Measurements from ENCODE around the gene TUT7.
"Not testable (repeated sequence)": the region's sequence is repeated elsewhere in the genome, so short reads cannot be mapped to it uniquely, and the experiment has no call there.

Gene TUT7

DNA sequence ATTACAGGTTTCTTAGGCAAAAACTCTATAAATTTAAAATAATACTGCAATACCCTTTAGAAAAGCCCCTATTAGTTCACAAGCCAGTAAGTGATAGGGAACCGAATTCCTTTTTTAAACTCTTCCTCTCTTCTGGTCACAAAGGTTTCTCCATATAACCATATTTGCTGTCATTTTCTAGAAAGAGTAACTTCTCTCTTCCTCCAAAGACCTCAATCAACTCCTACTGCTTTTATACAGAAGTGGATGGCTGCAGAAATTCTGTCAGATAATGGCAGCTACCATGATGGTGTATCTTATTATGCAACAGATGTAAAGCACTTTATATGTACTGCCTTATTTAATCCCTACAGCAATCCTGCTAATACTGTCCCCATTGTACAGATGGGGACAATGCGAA, 6.2 kb downstream of the TUT7 start:
- no peak for DNase-seq (ENCODE audit: low read depth in 2 of 2)

DNA sequence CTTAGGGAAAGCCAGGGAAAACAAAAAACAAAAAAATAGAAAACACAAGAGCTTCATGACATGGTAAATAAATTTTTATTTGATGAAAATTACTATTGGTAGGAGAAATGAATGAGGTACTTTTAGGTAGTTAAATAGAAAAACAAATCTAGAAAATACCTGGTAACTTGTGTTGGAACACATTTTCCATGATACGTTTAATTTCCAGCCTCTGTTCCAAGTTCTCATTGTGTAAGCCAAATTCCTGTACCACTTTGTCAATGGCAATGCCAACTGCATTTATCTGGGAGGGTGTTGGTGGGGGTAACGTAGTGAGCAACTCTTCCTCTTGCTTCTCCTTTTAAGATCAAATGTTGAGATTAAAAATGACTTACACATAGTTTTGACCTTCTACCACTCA, 9.4 kb downstream of the TUT7 start:
- no peak for DNase-seq (ENCODE audit: low read depth in 2 of 2)

DNA sequence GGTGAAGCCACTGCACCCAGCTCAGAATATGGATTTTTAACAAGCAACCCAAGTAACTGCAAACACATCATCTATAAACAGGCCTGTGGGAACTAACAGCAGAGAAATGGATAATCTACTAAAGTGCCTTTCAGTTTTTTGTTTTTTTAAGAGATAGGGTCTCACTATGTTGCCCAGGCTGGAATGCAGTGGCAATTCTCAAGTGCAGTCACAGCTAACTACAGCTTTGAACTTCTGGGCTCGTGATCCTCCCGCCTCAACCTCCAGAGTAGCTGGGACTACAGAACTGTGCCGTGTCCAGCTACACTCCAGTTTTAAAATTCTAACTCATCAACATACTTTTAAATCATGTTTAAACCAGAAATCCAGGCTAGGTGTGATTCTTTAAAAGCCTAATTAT, 11.9 kb downstream of the TUT7 start:
- DNase-seq (ENCODE audit: low read depth in 2 of 2), result no peak

DNA sequence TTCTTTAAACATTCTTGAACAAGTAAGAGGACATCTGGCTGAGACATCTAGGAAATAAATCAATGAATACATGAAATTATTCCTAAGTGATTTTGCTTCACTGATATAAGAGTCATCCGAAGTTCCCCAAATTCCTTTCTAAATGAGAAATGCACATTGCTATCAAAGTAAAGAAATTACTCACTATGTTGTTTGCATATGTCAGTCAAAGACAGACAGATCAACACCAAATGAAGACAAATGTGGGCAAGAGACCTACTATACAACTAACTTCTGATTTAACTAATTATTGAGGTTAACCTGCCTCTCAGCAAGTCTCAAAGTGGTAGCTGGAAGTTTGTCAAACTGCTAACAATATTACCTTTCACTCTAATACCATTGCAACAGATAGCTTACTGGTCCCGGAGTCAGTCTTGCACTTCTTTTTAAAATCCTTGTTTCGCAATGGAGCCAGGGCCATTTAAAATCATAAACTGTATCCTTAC, 13.2 kb downstream of the TUT7 start:
- DNase-seq (ENCODE audit: low read depth in 2 of 2), result no peak

DNA sequence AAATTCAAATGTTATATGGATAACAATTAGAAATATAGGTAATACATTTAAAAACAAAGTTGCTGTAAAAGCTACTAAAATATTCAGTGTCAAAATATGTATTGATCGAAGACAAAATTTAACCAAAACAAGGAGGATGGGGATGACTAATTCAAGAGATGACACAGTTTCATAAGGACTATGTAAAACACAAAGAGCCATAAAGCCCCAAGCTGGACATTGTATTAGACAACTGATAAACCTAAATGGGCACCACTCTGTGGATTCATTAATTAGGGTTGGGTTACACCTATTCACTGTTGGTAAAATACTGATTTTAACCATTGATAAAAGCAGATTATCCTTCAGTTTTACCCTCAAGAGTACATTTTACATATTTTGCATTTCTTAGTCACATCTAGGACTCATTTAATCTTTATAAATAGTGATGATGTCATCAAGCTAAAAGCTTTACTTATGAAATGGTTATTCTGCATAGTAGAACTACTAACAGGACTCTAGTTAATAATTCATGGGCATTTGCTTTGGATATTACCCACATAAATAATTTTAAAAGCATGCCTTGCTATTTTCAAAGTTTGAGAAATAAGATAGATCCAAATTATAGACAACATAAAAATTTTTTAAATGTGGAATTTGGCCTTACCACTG, 13.7 kb downstream of the TUT7 start:
- DNase-seq (ENCODE audit: low read depth in 2 of 2), result no peak

DNA sequence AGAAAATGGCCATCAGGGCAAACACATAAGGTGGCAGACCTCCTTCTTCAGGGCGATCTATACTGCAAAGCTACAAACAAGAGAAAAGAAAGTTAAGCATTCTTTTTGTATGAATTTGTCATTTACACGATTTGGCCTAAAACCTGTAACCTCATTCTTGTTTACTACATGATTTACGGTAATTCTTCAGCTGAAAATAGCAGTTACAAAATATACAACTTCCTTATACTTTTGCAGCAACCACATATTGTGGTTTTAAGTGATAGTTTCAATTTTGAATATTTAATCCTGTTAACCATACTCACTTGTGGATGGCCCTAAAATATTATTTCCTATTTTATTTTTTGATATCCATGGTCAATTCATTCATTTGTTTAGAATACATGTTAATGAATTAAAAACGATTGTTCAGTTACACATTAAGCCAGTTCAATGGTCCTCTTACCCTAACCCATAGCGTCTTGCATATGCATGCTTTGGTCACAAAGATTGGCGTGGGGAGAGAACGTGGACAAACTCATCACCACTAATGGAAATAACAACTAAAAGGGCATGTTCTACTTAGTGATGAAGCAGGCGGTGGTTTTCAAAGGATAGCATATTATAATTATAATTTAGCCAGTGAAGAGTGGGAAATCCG, 16.6 kb downstream of the TUT7 start:
- no peak for DNase-seq (ENCODE audit: low read depth in 2 of 2)

DNA sequence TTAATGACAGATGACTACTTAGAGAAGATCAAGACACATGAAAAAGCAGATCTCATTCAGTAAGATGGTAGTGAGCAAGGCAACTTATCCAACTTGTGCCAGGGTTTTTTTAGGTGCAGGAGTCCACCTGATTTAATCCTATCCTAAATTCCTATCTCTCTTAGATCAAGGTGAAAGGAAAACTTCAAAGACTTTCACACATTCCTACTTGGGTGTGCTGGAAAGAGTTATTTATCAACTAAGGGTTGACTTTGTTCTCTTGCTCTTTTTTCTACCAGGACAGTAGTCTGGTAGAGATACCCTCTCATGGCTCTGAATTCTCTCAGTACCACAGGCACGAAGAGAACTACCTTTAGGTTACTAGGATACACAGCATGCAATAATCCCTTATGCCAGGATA, 18.2 kb downstream of the TUT7 start:
- no peak for DNase-seq (ENCODE audit: low read depth in 2 of 2)

DNA sequence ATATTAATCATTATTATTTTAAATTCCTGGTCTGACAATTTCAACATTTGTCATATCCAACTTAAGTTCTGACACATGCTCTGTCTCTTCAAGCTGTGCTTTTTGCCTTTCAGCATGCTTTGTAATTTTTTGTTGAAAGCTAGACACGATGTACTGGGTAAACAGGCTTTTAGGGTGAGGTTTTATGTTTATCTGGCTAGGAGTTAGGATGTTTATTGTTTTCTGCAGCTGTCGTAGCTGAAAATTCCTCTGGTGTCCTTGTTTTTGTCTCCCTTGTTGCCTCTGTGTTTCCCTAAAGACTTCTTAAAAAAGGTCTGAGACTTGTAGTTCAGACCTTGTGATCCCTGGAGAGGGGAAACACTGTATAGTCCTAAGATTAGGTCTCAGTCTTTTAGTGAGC, 20.6 kb downstream of the TUT7 start:
- no peak for DNase-seq (ENCODE audit: low read depth in 2 of 2)

DNA sequence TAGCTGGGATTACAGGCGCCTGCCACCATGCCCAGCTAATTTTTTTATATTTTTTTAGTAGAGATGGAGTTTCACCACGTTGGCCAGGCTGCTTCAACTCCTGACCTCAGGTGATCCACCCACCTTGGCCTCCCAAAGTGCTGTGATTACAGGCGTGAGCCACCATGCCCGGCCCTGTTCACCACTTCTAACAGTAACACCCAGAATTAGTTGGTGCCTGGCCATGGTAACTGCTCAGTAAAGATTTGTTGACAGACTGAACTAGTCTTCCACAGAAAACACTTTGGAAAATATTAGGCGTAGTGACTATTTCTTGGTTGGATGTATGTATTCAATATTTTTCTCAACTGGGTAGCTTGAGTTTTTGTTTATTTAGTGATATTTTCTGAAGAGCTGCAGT, 24.0 kb downstream of the TUT7 start:
- DNase-seq (ENCODE audit: low read depth in 2 of 2), result no peak

DNA sequence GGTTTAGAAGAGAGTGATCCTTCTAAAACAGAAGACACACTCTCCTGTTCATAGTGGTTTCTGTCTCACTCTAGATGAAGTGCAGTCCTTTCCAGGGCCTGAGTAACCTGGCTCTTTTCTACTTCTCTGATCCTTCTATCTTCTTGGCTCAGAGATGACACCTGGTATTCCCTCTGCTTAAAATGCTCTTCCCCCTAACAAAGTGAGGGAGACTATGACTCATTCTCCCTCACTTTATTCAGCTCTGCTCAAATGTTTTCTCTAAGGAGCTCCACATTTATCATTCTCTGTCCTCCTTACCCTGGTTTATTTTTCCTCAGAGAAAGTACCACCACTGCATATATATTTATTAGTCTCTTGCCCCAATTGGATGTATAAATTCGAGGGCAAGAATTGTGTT, 24.6 kb downstream of the TUT7 start:
- no peak for DNase-seq (ENCODE audit: low read depth in 2 of 2)

DNA sequence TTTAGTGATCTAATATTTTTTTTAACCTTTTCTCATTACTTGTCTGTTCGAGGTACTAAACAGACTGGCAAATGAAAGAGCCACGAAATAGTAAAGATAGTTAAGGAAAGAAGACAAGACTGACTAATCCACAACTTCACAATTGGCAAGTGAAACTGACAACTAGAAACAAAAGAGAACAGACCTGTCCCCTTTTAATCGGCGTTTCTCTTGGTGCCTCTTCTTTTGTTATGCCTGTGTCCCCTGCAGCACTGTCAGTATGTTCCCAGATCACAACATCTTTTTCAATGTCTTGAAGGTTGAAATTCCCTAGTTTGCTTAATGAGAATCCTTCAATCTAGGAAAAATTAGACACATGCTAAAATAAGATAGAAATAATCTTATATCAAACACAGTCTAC, 26.1 kb downstream of the TUT7 start:
- no peak for DNase-seq (ENCODE audit: low read depth in 2 of 2)

DNA sequence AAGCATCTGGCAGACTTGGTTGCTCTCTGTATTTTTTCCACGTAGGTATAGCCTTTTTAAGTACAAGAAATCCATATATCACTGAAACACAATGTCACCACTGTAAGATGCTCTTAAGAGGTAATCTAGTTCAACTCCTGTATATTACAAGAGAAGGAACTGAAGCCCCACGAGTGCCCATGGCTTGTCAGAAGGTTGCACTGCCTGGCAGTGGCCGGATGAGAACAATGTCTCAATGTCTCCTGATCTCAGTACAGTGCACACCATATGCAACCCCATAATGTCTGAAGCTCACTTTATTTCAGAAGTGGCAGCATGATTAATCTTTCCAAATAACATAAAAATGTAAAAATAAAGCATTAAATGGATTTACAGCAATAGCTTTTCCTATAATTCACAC, 27.7 kb downstream of the TUT7 start:
- no peak for DNase-seq (ENCODE audit: low read depth in 2 of 2)

DNA sequence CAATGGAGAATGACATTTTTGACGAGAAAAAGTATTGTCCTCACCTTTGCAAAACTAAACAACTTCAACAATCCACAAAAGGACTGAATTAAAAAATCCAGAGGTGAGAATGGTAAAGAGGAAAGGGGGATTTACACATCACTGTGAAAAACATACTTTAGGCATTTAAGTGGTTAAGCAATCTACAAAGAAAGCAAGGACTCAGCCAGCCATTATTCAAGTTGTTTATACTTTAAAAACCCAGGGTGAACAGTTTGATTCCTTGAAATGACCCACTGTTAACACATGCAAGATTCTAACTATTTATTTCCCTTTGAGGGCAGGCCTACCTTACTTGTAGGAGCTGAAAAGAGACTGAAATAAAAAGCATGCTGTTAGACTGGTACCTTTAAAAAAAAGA, 29.3 kb downstream of the TUT7 start:
- no peak for DNase-seq (ENCODE audit: low read depth in 2 of 2)

DNA sequence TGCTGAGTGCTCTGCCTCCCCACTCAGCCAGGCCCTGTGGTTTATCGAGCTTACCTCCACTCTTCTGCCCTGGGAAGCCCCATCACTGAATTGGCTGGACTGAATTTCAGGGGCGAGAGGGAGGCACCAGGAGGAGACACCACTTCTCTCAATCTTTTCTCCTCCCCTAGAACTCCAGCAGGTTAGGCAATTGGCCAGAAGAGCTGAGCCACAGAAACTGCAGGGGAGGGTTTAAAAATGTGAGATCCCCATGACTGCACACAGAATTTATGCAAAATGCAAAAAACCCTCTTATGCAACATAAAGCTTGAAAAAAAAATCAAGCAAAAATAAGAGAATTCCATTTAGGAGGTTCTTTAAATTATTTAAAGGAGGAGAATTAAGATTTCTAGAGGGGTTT, 29.9 kb downstream of the TUT7 start:
- no peak for DNase-seq (ENCODE audit: low read depth in 2 of 2)

DNA sequence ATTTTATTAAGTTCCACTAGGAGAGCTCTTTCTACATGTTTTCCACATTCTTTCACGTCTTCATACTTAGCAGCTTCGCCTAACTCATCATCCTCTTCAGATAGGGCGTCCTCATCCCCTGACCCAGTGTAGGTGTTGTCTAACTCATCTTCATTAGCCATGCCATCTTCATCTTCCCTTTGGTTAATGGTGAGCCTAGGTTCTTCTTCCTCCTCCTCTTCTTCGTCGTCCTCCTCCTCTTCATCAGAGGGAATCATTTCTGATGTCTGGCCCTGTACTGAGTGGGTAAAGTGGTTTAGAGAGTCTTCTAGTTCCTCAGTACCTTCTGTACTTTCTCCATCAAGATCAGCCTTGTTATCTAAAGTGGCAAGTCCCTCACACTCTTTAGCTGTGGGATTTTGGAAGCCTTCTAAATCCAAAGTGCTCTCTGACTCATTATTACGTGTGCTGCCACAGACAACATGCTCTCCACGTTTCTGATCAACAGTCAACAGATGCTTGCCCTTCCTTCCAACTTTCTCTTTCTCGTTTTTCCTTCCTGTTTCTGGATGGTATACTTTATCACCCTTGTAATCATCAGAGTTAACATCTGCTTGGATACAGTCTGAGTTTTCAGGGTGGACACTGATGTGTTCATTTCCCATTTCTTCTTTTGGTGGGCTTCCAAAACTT, 31.1 kb downstream of the TUT7 start:
- DNase-seq (ENCODE audit: low read depth in 2 of 2), result no peak

DNA sequence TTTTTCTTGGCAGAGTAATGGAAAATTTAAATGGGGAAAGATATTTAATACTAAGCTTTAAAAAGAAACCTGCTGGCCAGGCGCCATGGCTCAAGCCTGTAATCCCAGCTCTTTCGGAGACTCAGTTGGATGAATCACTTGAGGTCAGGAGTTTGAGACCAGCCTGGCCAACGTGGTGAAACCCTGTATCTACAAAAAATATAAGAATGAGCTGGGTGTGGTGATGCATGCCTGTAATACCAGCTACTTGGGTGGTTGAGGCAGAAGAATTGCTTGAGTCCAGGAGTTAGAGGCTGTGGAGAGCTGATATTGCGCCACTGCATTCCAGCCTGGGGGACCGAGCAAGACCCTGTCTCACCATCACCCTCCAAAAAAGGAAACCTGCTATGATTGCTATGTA, 32.8 kb downstream of the TUT7 start:
- DNase-seq (ENCODE audit: low read depth in 2 of 2), result no peak

DNA sequence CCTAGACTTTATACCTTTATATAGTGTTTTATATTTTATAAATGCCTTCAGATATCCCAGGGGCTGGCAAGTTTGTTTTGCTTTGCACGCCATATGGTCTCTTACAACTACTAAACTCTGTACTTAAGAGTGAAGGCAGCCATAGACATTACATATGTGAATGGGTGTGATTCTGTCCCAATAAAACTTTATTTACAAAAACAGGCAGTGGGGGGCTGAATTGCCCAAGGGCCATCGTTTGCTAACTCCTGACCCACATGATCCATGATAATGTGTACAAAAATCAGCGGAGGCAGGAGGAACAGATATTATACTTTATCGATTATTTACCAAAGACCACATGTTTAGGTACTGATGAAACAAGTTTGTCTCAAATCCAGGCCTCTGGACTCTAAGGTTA, 36.0 kb downstream of the TUT7 start:
- no peak for DNase-seq (ENCODE audit: low read depth in 2 of 2)

DNA sequence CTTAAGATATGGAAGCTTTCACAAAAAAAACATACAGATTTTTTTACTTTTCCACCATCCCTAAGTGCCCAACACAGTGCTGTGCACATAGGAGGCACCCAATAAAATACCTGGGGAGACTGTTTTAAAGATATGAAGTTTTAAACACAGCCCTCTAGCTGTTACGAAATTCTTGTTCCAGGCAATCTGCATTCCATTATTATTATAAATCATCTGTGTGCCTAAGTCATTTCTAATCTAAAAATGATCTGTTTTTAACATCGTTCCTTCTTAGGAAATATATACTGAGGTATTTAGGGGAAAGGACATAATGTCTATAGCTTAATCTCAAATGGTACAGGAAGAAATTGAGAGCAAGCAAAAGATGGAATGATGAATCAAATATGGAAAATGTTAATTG, 39.1 kb downstream of the TUT7 start:
- no peak for DNase-seq (ENCODE audit: low read depth in 2 of 2)

DNA sequence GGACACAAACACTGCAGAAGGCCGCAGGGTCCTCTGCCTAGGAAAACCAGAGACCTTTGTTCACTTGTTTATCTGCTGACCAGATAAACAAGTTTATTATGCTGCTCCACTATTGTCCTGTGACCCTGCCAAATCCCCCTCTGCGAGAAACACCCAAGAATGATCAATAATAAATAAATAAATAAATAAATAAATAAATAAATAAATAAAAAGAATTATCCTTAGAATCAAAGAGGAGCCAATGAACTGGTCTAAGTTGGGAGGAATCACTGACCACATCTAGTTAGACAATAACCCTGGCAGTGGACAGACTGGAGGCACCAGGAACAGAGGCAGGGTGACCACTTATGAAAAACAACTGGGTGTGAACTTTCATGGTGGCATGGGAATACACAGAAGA, 41.3 kb downstream of the TUT7 start:
- DNase-seq (ENCODE audit: low read depth in 2 of 2), result not testable (repeated sequence)

DNA sequence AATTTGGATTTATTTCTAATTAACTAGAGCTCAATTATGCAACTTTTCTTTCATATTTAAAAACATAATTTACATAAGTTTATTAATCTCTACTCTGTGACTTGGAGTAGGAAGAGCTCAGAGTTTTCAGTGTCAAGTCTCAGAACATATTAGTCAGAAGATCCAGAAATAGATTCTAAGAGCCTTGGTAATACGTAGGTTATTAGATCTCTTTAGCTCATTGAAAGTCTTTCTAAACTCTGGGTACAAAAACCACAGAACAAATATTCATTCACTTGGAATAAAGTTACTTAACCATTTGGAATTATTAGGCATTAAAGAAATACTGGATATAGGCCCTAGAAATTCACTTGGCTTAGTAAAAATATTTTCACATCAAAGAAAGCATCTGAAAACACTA, 45.5 kb downstream of the TUT7 start:
- no peak for DNase-seq (ENCODE audit: low read depth in 2 of 2)

DNA sequence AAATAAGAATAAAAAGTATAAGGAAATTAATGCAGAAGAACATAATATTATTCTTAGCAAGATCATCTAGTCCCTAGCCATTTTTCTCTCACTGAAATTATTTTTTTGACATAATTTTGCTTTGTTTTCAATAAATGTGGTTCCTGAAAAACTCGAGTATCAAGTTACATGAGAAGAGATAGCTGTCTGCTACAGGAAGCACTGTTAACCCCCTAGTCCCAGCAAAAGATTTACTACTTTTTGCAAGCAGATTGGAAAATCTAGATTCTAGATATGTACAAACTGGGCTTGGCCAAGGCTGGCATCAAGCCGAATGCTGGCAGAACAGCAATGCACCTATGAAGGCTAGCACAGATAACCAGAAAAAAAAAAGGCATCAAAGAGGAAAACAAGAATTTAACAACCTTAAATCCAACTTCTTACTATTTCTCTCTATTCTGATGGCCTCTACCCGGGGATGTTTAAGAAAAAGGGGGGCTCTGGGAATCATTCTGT, 49.9 kb downstream of the TUT7 start:
- DNase-seq (ENCODE audit: low read depth in 2 of 2), result no peak

DNA sequence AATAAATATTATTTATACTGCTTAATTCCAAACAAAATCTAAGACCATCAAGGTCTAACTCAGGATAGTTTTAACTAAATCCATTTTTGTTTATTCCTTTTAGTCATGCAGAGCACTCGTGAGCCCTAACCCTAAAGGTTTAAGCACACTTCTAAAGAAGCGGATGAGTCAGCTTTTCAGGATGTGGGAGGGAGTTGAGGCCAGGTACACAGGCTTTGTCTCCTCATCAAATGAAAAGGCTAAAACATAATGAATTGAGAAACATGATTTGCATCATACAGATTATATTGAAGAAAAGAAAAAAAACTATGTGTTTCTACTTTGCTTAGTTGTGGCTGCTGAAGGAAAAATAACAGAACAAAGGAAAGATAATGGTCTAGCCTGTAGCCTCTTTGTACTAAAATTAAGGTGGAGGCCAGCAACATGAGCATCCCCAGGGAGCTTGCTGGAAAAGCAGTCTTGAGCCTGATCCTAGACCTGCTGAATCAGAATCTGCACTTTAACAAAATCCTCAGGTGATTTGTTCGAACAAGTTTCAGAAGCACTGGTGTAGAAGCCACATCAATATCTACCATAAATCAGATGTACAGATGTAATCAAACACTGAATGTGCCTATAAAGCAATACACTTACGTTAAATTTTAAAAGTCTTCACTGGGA, 50.8 kb downstream of the TUT7 start:
- DNase-seq (ENCODE audit: low read depth in 2 of 2), result peak; percentile 10 to 21

DNA sequence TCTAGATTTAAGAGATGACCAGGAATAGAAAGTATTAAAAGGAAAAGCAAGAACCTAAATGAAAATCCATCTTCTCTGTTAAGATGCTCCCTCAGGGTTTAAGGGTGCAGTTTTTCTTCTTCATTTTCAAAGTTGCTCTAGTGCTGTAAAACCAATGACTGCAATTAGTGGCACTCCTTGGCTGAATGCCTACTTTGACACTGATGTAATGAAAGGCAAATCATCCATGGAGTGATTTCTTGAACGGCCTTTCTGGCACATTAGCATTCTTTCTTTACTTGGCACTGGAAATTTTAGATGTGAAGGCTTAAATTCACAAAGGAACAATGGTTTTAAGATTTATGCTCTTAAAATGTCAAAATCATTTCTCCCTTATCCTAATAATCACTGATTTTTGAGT, 52.5 kb downstream of the TUT7 start:
- no peak for DNase-seq (ENCODE audit: low read depth in 2 of 2)
